Measurements from ENCODE around the gene SYT11.

SYT11 gene

DNA sequence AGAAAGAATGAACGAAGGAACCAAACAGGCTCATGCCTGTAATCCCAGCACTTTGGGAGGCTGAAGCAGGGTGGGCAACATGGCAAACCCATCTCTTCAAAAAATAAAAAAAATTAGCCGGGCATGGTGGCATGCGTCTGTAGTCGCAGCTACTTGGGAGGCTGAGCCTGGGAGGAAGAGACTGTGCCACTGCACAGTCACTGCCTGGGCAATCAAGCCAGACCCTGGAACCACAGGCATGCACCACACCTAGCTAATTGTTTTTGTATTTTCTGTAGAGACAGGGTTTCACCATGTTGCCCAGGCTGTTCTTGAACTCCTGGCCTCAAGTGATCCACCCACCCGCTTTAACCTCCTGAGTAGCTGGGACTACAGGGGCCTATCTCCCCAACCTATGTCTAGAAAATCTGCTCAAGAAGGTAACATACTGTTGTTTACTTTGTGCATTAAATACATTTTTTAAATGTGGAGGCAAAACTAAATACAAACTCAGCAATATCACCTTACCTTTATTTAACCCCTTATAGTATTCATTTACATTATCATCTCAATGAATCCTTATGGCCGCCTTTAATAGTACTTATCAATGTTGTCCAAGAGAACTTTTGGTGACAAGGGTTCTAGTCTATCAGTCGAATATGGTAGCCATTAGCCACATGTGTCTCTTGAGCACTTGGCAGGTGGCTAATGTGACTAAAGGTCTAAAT, 72.1 kb downstream of the SYT11 start:
- TF ChIP-seq, protein P1, sequence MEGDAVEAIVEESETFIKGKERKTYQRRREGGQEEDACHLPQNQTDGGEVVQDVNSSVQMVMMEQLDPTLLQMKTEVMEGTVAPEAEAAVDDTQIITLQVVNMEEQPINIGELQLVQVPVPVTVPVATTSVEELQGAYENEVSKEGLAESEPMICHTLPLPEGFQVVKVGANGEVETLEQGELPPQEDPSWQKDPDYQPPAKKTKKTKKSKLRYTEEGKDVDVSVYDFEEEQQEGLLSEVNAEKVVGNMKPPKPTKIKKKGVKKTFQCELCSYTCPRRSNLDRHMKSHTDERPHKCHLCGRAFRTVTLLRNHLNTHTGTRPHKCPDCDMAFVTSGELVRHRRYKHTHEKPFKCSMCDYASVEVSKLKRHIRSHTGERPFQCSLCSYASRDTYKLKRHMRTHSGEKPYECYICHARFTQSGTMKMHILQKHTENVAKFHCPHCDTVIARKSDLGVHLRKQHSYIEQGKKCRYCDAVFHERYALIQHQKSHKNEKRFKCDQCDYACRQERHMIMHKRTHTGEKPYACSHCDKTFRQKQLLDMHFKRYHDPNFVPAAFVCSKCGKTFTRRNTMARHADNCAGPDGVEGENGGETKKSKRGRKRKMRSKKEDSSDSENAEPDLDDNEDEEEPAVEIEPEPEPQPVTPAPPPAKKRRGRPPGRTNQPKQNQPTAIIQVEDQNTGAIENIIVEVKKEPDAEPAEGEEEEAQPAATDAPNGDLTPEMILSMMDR (IDR thresholded peaks at IDR 0.05; ENCODE audit: low read depth, low read length), result no peak
- H3K4me3 ChIP-seq (ENCODE audit: low read depth, low read length), result no peak overlapping the region

DNA sequence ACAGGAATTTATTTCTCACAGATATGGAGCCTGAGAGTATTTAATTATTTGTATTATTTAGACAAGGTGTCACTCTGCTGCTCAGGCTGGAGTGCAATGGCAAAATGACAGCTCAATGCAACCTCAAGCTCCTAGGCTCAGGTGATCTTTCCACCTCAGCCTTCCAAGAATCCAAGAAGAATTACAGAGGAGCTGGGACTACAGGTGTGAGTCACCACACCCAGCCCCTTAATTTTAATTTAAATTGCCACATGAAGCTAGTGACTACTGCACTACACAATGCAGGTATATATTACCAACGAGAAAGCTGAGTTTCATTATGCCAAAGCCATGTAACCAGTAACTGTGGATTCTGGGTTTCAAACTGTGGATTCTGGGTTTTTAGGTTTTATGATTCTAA, 72.7 kb downstream of the SYT11 start:
- H3K4me3 ChIP-seq (ENCODE audit: low read depth, low read length), result no peak overlapping the region; the same call in 1 of the 2 replicates
- TF ChIP-seq, protein P1 (IDR thresholded peaks at IDR 0.05; ENCODE audit: low read depth, low read length), result no peak

- H3K4me3 ChIP-seq (ENCODE audit: low read depth, low read length), result peak overlapping the region; percentile 5; the same call in 1 of the 2 replicates
- TF ChIP-seq, protein P1 (IDR thresholded peaks at IDR 0.05; ENCODE audit: low read depth, low read length), result no peak
These were observed 73.1 kb downstream of the SYT11 start for GRCh38 chr1:155932487-155932886.

DNA sequence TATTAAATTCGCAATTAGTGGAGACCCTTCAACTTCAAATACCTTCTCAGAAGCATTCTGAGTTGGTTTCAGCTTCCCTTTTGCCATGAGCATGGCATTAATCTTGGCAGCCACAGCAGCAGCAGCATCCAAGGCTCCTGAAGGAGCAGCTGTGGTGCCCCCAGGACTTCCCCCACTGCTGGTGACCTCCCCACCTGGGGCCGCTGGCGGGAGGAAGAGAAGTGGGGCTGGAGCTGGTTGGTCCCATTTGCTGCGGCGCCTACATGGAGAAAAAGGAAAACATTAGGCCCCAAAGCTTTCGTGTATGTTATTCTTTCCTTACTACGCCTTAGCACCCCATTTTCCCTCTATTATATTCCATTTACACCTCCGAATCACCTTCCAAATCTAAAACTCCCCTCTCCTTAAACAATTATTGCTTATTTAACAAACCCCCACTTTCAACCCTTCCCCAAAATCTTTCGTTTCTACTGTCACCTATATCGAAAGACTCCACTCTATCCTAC, 74.3 kb downstream of the SYT11 start:
- TF ChIP-seq, protein P1 (IDR thresholded peaks at IDR 0.05; ENCODE audit: low read depth, low read length), result no peak
- H3K4me3 ChIP-seq (ENCODE audit: low read depth, low read length), result peak overlapping the region; percentile 67

GRCh38 chr1:155934097-155934935, 74.9 kb downstream of the SYT11 start, which contains the start of gene KHDC4:
Gene KHDC4, minus strand, starts transcription at chr1:155934413. Its CDS starts 40 bp downstream, at chr1:155934373.
- TF ChIP-seq, protein P1 (IDR thresholded peaks at IDR 0.05; ENCODE audit: low read depth, low read length), result no peak
- H3K4me3 ChIP-seq (ENCODE audit: low read depth, low read length), result peak within 1 kb of the TSS; percentile 67
